Ectodermal cell (in vitro differentiated cells): ENCODE data around the gene LYZL4.

Source experiments
- H3K27ac ChIP-seq: 2 replicates; pipeline ENCODE4 v1.7.0; 2013; ENCODE audit warnings: mild to moderate bottlenecking, low read depth, low read length; ENCODE audit not compliant: insufficient read depth, poor library complexity, severe bottlenecking
- H3K27me3 ChIP-seq: 2 replicates; pipeline ENCODE4 v1.7.0; 2013; ENCODE audit warnings: mild to moderate bottlenecking, low read length; ENCODE audit not compliant: insufficient read depth, control insufficient read depth, poor library complexity, severe bottlenecking
- H3K36me3 ChIP-seq: one replicate; pipeline ENCODE4 v1.7.0; 2013; ENCODE audit warnings: low read length; ENCODE audit not compliant: control insufficient read depth, insufficient read depth
- H3K4me1 ChIP-seq: one replicate; pipeline ENCODE4 v1.7.0; 2013; ENCODE audit warnings: low read length; ENCODE audit not compliant: control insufficient read depth, insufficient read depth
- H3K4me3 ChIP-seq: 2 replicates; pipeline ENCODE4 v1.7.0; 2013; ENCODE audit warnings: low read depth, low read length, control low read depth; ENCODE audit not compliant: insufficient read depth
- H3K9me3 ChIP-seq: 2 replicates; pipeline ENCODE4 v1.7.0; 2013; ENCODE audit warnings: mild to moderate bottlenecking, low read length, moderate library complexity; ENCODE audit not compliant: control insufficient read depth
- WGBS, 2 experiments: methylation state at CpG; one replicate each; pipeline ENCODE4 v1.1.7; 2013; ENCODE audit warnings: missing lambda C conversion rate in 2 of 2; 5-methylcytosine and 5-hydroxymethylcytosine counted together

The LYZL4 gene

DNA sequence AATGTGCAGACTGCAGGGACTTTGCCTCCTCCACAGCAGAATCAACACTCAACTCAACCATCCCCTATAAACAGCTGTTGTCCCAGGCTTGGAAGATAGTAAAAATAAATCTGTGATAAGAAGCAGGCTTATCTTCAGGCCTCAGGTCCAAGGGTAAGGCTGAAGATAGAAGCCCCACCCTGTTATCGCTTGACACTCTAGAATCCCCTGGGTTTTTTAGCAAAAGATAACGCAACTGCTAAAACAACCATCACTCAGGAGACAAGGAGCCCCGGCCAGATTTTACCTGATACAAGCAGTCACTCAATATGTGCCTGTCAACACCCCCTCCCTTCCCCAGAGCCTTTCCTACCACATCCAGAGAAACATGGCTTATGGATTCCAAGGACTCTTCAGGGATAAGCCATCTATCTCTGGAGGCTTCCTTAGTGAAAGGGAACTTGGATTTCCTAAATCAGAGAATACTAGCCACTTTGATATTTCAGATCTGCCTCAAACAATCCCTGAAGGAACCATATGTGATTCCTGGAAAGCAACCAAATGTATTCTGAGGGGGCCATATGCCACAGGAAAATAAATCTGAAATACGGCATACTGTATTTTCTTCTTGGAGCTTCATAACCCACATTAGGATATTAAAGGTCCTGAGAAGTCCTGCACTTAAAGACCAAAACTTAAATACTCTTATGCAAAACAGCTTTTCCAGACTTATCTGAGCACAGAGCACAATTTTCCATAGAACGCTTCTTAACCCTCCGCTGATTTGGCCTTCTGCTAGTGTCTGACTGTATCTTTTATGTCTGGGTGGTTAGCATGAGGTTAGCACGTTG, 60.4 kb downstream of the LYZL4 start:
- 95 to 97% methylated on average over 7 of the region's 7 CpGs for WGBS, 2 experiments

DNA sequence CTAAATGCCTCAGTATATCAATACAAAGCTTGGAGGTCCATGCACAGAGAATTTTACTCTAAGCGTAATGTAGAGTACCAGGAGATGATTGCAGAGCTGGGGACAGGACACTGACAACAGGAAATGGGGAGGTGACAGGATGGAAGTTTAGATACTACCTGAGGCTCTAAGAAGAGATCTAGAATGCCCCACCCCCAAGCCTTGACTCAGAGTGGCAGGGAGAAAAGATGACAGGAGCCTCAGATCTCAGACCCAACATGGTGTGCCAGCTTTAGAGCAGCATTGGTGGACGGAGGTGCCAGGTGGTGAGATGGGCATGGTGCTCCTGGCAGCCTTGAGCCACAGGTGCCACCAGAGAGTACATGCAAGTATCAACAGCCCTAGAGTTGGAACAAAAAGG, 62.5 kb downstream of the LYZL4 start:
- 95 to 97% methylated on average over 2 of the region's 2 CpGs for WGBS, 2 experiments
- Histone ChIP-seq H3K27me3 (no peaks in the 10 kb centered on the region), H3K36me3 (no peaks in the 10 kb centered on the region), H3K9me3 (no peaks in the 10 kb centered on the region), H3K4me1 (no peaks in the 10 kb centered on the region), H3K27ac (no peak overlapping the region), H3K4me3 (no peak overlapping the region)

More for the DNA sequence above, 60.4 kb downstream of the LYZL4 start:
- H3K27ac ChIP-seq = no peak overlapping the region
- H3K4me3 ChIP-seq = no peak overlapping the region
- H3K4me1 ChIP-seq = no peaks in the 10 kb centered on the region
- H3K36me3 ChIP-seq = no peaks in the 10 kb centered on the region
- no peaks in the 10 kb centered on the region for H3K27me3 ChIP-seq
- no peaks in the 10 kb centered on the region for H3K9me3 ChIP-seq
